Ovary (tissue), 10 donors: ENCODE data around the gene PRPH2. TPM values are rescaled to one million over a fixed set of nuclear protein-coding genes. Genes with fewer than 3 reads are reported as not detected.

Source experiments
- DNase-seq, 5 donors: peaks; one replicate each; pipeline ENCODE4 v3.0.0-alpha.2; 2019 to 2020
- H3K27ac ChIP-seq, 2 donors: fragments of 200-600 bp; one replicate each; pipeline versions ENCODE4 v1.5.1 to v1.8.0; 2019 to 2022
- H3K27me3 ChIP-seq: fragments of 200-600 bp; one replicate; pipeline ENCODE4 v1.8.0; 2022
- H3K36me3 ChIP-seq: fragments of 200-600 bp; sonication (generic); one replicate; pipeline ENCODE4 v1.5.1; 2019
- H3K4me1 ChIP-seq: one replicate; pipeline ENCODE4 v1.8.1; 2013; ENCODE audit warnings: mild to moderate bottlenecking, moderate library complexity; ENCODE audit not compliant: insufficient read depth
- H3K4me3 ChIP-seq: fragments of 200-600 bp; sonication (generic); one replicate; pipeline ENCODE4 v1.5.1; 2017
- H3K9me3 ChIP-seq, 2 donors: fragments of 200-600 bp in 1 of 2; sonication (generic) in 1 of 2; one replicate each; pipeline versions ENCODE4 v1.5.1 to v1.8.1; 2013 to 2019; ENCODE audit warnings: mild to moderate bottlenecking in 1 of 2, moderate library complexity in 1 of 2
- CTCF ChIP-seq, 3 donors: fragments of 450-650 bp in 2 of 3; fragments of 200-600 bp in 1 of 3; IDR thresholded peaks; one replicate each; pipeline versions ENCODE4 v1.5.1 to v1.8.0; 2016 to 2022; ENCODE audit warnings: antibody characterized with exemption in 3 of 3, mild to moderate bottlenecking in 1 of 3
- EP300 ChIP-seq: sonication (generic); formaldehyde crosslinking; IDR thresholded peaks from one replicate; pipeline ENCODE4 v1.6.1; 2017; ENCODE audit warnings: antibody characterized with exemption
- POLR2A ChIP-seq: fragments of 450-650 bp; IDR thresholded peaks from one replicate; pipeline ENCODE4 v1.6.1; 2017; ENCODE audit warnings: antibody characterized with exemption, mild to moderate bottlenecking, moderate library complexity
- WGBS, 3 donors: extraction: QIAGEN DNeasy Blood & Tissue Kit in 1 of 3; methylation state at CpG; one replicate each; pipeline versions ENCODE4 v1.1.5 to v1.1.7; 2013 to 2017; 5-methylcytosine and 5-hydroxymethylcytosine counted together
- intact Hi-C, 4 donors: fragments of 100-400 bp; cut with DNase I; formaldehyde crosslinking; loops; one replicate each; pipeline versions ENCODE4 v1.11.0 to v1.15.1; 2022 to 2023
- long read RNA-seq, 3 donors: library from polyadenylated mRNA in 2 of 3; unstranded in 2 of 3; transcript quantifications; one replicate each; pipeline ENCODE4 v2.0.0 and lab custom pipeline, GENCODE V29; 2021 to 2026
- polyA plus RNA-seq, 2 donors: library from polyadenylated mRNA; stranded (reverse); fragments of 200-250 nt in 1 of 2; fragments of 350-450 nt in 1 of 2; fragmentation: Illumina TruSeq in 1 of 2; extraction: RNeasy Lipid Tissue Mini Kit (QIAGEN cat#74804) in 1 of 2; gene quantifications; one replicate each; pipeline ENCODE4 v1.2.3, GENCODE V29; 2013 to 2014
- total RNA-seq, 7 donors: library from RNA; depleted of rRNA in 2 of 7; stranded (reverse); fragments of >200 nt in 2 of 7; fragmentation: NEBNext Ultra II Directional in 3 of 7; extraction: Animal tissue kit (Norgen Biotek cat#: 25700) in 3 of 7; gene quantifications; one replicate each; pipeline versions ENCODE4 v1.1.0 to v1.2.4, GENCODE V29; 2016 to 2023
- donor health status: DM: no; HTN: no; CAD: no; lungs with moderate emphysema.
- donor health status: DM: no; HTN: no; CAD: no.
- donor health status: Bipolar disorder and iron deficiency.
- donor health status: DM: yes; HTN: yes; CAD: no.
- donor health status: DM: no; HTN: no; CAD: no.
- donor health status: DM: yes; HTN: yes; CAD: no.

The PRPH2 gene
- total RNA-seq = 1 to 10 TPM in 5 of 7 donors, under 1 TPM in 2; 0.80 to 6.8 (median 4.2) TPM
- polyA plus RNA-seq = 1 to 10 TPM; 2.0 to 2.8 TPM
- long read RNA-seq, donor 1, partial matches to known transcripts = 3 of 5 reads
- long read RNA-seq, donor 1, other reads (novel, unspliced or antisense) = 0 of 5 reads
- long read RNA-seq, donor 2, partial matches to known transcripts = 0 of 1 reads
- long read RNA-seq, donor 2, other reads (novel, unspliced or antisense) = 0 of 1 reads
- long read RNA-seq, donor 3, partial matches to known transcripts = 2 of 6 reads
- long read RNA-seq, donor 3, other reads (novel, unspliced or antisense) = 3 of 6 reads

GRCh38 chr6:42722497-42722896 is at the start of gene PRPH2:
Gene PRPH2, minus strand, starts transcription at chr6:42722597. Its CDS starts 263 bp downstream, at chr6:42722334.
- intact Hi-C loops = loop anchor here in 3 of 4 donors (5.0 to 10.0 kb wide), 3 partner anchors 50 to 152 kb away; partner anchors contain the start of gene RPL7L1 (in 1 of the 3)
- 80 to 94% (median 92%) methylated on average over 6 of the region's 6 CpGs for WGBS, 3 donors

GRCh38 chr6:42771741-42772100 is 49.3 kb upstream of the PRPH2 start:
- Histone ChIP-seq H3K4me3 (no peak overlapping the region), H3K27ac (no peak overlapping the region), H3K36me3 (no peaks in the 10 kb centered on the region), H3K27me3 (no peaks in the 10 kb centered on the region), H3K4me1 (peaks cover 6% of the 10 kb centered on the region), H3K9me3 (no peaks in the 10 kb centered on the region)
- WGBS, 3 donors = 44 to 63% (median 52%) methylated on average over 3 of the region's 3 CpGs
- intact Hi-C loops = no loop called here
- DNase-seq = no peak
- no peak for TF ChIP-seq POLR2A
- no peak for TF ChIP-seq EP300
- no peak for TF ChIP-seq CTCF (IDR thresholded peaks at IDR 0.05)

More at GRCh38 chr6:42722497-42722896, at the start of gene PRPH2:
- TF ChIP-seq CTCF (IDR thresholded peaks at IDR 0.05) (no peak), EP300 (no peak)
- H3K27ac ChIP-seq = no peak within 1 kb of the TSS
- peaks cover 5% of the 10 kb centered on the region for H3K4me1 ChIP-seq
- H3K36me3 ChIP-seq = no peaks in the 10 kb centered on the region
- DNase-seq = no peak
- H3K9me3 ChIP-seq = no peaks in the 10 kb centered on the region
- no peak within 1 kb of the TSS for H3K4me3 ChIP-seq
- H3K27me3 ChIP-seq = no peaks in the 10 kb centered on the region

DNA sequence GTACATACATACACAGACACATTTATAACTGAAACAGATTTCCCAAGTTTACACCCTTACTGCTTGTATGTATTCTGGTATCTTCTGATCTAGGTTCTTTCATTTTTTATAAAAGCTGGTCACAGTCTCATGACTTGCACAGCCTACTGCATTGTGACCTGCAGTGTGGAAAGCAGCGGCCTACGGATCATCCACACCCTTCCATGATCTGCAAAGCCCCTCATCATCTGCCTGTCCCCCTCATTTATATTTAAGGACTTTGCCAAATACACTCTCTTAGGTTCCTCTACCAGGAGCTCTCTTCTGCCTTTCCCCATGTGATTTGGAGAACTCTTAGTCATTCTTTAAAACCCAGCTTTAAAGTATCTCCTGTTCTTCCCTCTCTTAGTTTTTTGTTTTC is 47.4 kb upstream of the PRPH2 start:
- H3K4me1 ChIP-seq = peaks cover 6% of the 10 kb centered on the region
- no peak for DNase-seq
- intact Hi-C loops = no loop called here
- no peak overlapping the region for H3K4me3 ChIP-seq
- 95 to 99% (median 95%) methylated on average over 2 of the region's 2 CpGs for WGBS, 3 donors
- TF ChIP-seq CTCF (IDR thresholded peaks at IDR 0.05) (no peak), POLR2A (no peak), EP300 (no peak)
- H3K36me3 ChIP-seq = no peaks in the 10 kb centered on the region
- no peaks in the 10 kb centered on the region for H3K27me3 ChIP-seq
- H3K9me3 ChIP-seq = no peaks in the 10 kb centered on the region
- no peak overlapping the region for H3K27ac ChIP-seq

DNA sequence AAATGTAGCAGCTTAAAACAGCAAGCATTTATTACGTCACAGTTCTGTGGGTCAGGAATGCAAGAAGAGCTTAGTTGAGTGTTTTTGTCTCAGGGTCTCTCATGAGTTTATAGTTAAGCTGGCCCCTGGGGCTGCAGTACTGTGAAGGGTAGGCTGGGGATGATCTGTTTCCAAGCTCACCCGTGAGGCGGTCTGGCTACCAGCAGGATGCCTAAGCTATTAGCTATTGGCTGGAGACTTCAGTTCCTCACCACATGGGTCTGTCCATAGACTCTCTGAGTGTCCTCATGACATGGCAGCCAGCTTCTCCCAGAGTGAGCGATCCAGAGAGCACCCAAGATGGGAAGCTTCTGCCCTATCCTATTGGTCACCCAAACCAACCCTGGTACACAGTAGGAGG is 46.7 kb upstream of the PRPH2 start:
- H3K9me3 ChIP-seq = no peaks in the 10 kb centered on the region
- H3K4me1 ChIP-seq = peaks cover 6% of the 10 kb centered on the region
- no peaks in the 10 kb centered on the region for H3K36me3 ChIP-seq
- DNase-seq = no peak
- intact Hi-C loops = no loop called here
- H3K4me3 ChIP-seq = no peak overlapping the region
- WGBS, 3 donors = 94 to 99% (median 96%) methylated on average over 4 of the region's 4 CpGs
- H3K27ac ChIP-seq = no peak overlapping the region
- no peaks in the 10 kb centered on the region for H3K27me3 ChIP-seq
- TF ChIP-seq CTCF (IDR thresholded peaks at IDR 0.05) (no peak), POLR2A (no peak), EP300 (no peak)
